ENCODE measurements around the gene JTB. TPM values are rescaled to one million over a fixed set of nuclear protein-coding genes. Genes with fewer than 3 reads are reported as not detected.
"Not testable (repeated sequence)": the region's sequence is repeated elsewhere in the genome, so short reads cannot be mapped to it uniquely, and the experiment has no call there.

JTB gene
- polyA plus RNA-seq, 1 experiment: 227 TPM

DNA sequence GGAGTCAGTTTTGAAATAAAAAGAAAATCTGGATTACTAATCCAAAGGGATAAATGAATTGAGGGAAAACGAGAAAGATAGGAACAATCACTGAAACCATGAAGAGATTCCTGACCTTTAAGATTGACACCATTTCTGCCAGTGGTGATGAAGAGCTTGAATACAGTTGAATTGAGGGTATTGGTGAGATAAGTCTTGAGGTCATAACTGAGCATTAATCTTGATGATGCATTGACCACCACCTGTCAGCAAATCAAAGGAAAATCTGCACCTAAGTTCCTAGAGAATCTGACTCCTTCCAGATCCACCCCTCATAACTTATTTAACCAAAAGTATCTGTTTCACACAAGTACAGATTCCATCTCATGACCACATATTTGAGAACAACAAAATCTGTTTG, 34.7 kb upstream of the JTB start:
- ChIA-PET POLR2A (no interaction called here), CTCF (no interaction called here)
- H3K4me3 ChIP-seq (ENCODE audit: low read depth, low read length): no peak overlapping the region
- TF ChIP-seq CTCF (IDR thresholded peaks at IDR 0.05; ENCODE audit: insufficient read depth, low read depth, low read length): no peak
- no peak for DNase-seq (ENCODE audit: low read depth)
- H3K27me3 ChIP-seq (ENCODE audit: control insufficient read depth, insufficient read depth, low read length): no peaks in the 10 kb centered on the region
- H3K36me3 ChIP-seq (ENCODE audit: control insufficient read depth, insufficient read depth, low read length): no peaks in the 10 kb centered on the region

DNA sequence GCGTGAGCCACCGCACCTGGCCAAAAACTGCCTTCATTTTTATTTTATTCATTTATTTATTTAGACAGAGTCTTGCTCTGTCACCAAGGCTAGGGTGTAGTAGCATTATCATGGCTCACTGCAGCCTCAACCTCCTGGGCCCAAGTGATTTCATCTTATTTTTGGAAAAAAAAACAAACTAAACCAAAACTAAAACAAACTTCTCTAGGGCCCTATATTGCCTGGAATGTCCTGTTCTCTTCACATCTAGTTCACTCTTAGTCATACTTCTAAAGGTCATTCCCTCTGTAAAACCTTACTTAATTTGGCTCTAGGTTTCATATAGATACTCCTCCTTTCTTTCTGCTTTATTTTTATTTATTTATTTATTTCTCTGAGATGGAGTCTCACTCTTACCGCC, 28.7 kb upstream of the JTB start:
- H3K36me3 ChIP-seq (ENCODE audit: control insufficient read depth, insufficient read depth, low read length): no peaks in the 10 kb centered on the region
- ChIA-PET CTCF (no interaction called here), POLR2A (no interaction called here)
- DNase-seq (ENCODE audit: low read depth): no peak
- H3K4me3 ChIP-seq (ENCODE audit: low read depth, low read length): no peak overlapping the region
- H3K27me3 ChIP-seq (ENCODE audit: control insufficient read depth, insufficient read depth, low read length): no peaks in the 10 kb centered on the region
- no peak for TF ChIP-seq CTCF (IDR thresholded peaks at IDR 0.05; ENCODE audit: insufficient read depth, low read depth, low read length)

- ChIA-PET CTCF (interaction anchor here (0.9 kb wide), 1 partner anchor 203 kb away, joined by 3 read pairs; no protein-coding TSS in a partner anchor), POLR2A (interaction anchor here (1.8 kb wide), 1 partner anchor 10 kb away, joined by 7 read pairs; the partner anchor contains the start of gene RPS27)
- no peaks in the 10 kb centered on the region for H3K27me3 ChIP-seq (ENCODE audit: control insufficient read depth, insufficient read depth, low read length)
- no peak overlapping the region for H3K4me3 ChIP-seq (ENCODE audit: low read depth, low read length)
- no peaks in the 10 kb centered on the region for H3K36me3 ChIP-seq (ENCODE audit: control insufficient read depth, insufficient read depth, low read length)
- no peak for TF ChIP-seq CTCF (IDR thresholded peaks at IDR 0.05; ENCODE audit: insufficient read depth, low read depth, low read length)
- DNase-seq (ENCODE audit: low read depth): no peak
These were observed 22.9 kb upstream of the JTB start for GRCh38 chr1:154000420-154000819.

GRCh38 chr1:153996882-153997281, 19.4 kb upstream of the JTB start:
- POLR2A ChIA-PET; H3K4me3 ChIP-seq (ENCODE audit: low read depth, low read length); DNase-seq (ENCODE audit: low read depth); H3K27me3 ChIP-seq (ENCODE audit: control insufficient read depth, insufficient read depth, low read length); CTCF ChIA-PET; H3K36me3 ChIP-seq (ENCODE audit: control insufficient read depth, insufficient read depth, low read length): not testable (repeated sequence)

GRCh38 chr1:153995640-153996039, 18.2 kb upstream of the JTB start:
- Histone ChIP-seq H3K4me3 (ENCODE audit: low read depth, low read length) (no peak overlapping the region), H3K27me3 (ENCODE audit: control insufficient read depth, insufficient read depth, low read length) (no peaks in the 10 kb centered on the region), H3K36me3 (ENCODE audit: control insufficient read depth, insufficient read depth, low read length) (no peaks in the 10 kb centered on the region)
- no peak for DNase-seq (ENCODE audit: low read depth)
- ChIA-PET POLR2A (interaction anchor here (1.1 kb wide), 1 partner anchor 9 kb away, joined by 3 read pairs; the partner anchor contains the start of gene RAB13), CTCF (no interaction called here)
- no peak for TF ChIP-seq CTCF (IDR thresholded peaks at IDR 0.05; ENCODE audit: insufficient read depth, low read depth, low read length)

DNA sequence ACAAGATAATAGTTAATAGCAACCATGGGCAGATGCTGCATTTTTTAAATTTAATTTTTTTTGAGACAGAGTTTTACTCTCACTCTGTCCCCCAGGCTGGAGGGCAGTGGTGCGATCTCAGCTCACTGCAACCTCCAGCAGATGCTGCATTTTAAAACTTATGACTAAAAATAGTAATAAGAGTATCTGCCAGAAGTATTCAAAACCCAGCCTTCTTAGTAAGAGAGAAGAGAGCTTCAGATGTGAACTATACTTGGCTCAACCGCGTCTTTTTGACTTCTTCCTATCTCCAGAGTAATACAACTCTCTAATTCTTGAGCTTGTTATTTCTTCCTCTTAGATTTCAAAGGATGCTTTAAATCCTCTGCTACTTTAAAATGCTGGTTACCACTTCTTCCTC, 17.7 kb upstream of the JTB start:
- no peaks in the 10 kb centered on the region for H3K36me3 ChIP-seq (ENCODE audit: control insufficient read depth, insufficient read depth, low read length)
- CTCF ChIA-PET: no interaction called here
- DNase-seq (ENCODE audit: low read depth): no peak
- no peaks in the 10 kb centered on the region for H3K27me3 ChIP-seq (ENCODE audit: control insufficient read depth, insufficient read depth, low read length)
- POLR2A ChIA-PET: interaction anchor here (1.1 kb wide), 1 partner anchor 9 kb away, joined by 3 read pairs; the partner anchor contains the start of gene RAB13
- H3K4me3 ChIP-seq (ENCODE audit: low read depth, low read length): no peak overlapping the region
- no peak for TF ChIP-seq CTCF (IDR thresholded peaks at IDR 0.05; ENCODE audit: insufficient read depth, low read depth, low read length)

All from BJ (cell line).